PC-3 (cell line): ENCODE results near the gene BRAT1. TPM values are rescaled to one million over a fixed set of nuclear protein-coding genes. Genes with fewer than 3 reads are reported as not detected.

Experiments used
- ATAC-seq: fragments of 200-7000 bp; cut with Tn5 transposase; 2 replicates; pipeline ENCODE4 v1.9.1; 2020; ENCODE audit warnings: mild to moderate bottlenecking, moderate library complexity
- BruUV-seq: library from RNA; stranded (reverse); fragments of 400-500 nt; replicated peaks from 2 replicates; lab custom pipeline; 2021; lab: Mats Ljungman, UMichigan
- CTCF ChIA-PET: fragments of 300-600 bp; sonication (Branson Sonifier 250); formaldehyde crosslinking; loops from one replicate; lab custom pipeline; 2022; ENCODE audit warnings: antibody characterized with exemption; lab: Charles Lee
- POLR2A ChIA-PET: fragments of 300-600 bp; sonication (Branson Sonifier 250); formaldehyde crosslinking; loops from one replicate; lab custom pipeline; 2022; ENCODE audit warnings: antibody characterized with exemption; ENCODE audit not compliant: unreplicated experiment; lab: Charles Lee
- DNase-seq: peaks from one replicate; pipeline ENCODE4 v3.0.0-alpha.2; 2015
- H2AFZ ChIP-seq: fragments of 300-600 bp; sonication (generic); 2 replicates; pipeline ENCODE4 v1.6.0; 2016; ENCODE audit warnings: antibody characterized with exemption, low read length
- H3F3A ChIP-seq: fragments of 300-600 bp; sonication (generic); one replicate; pipeline ENCODE4 v1.6.0; 2017; ENCODE audit warnings: antibody characterized with exemption, low read length, control low read depth, mild to moderate bottlenecking; ENCODE audit not compliant: unreplicated experiment
- H3K27ac ChIP-seq: fragments of 300-600 bp; sonication (generic); 2 replicates; pipeline ENCODE4 v1.5.1; 2016; ENCODE audit warnings: mild to moderate bottlenecking, low read length
- H3K27me3 ChIP-seq: fragments of 300-600 bp; sonication (generic); 2 replicates; pipeline ENCODE4 v1.6.1; 2016; ENCODE audit warnings: low read length, mixed read lengths
- H3K36me3 ChIP-seq: fragments of 300-600 bp; sonication (generic); 2 replicates; pipeline ENCODE4 v1.6.1; 2016; ENCODE audit warnings: low read depth, mixed run types, low read length, mixed read lengths
- H3K4me1 ChIP-seq: fragments of 300-600 bp; sonication (generic); 2 replicates; pipeline ENCODE4 v1.5.1; 2016; ENCODE audit warnings: low read length; ENCODE audit not compliant: insufficient read depth
- H3K4me2 ChIP-seq: fragments of 300-600 bp; sonication (generic); 2 replicates; pipeline ENCODE4 v1.6.0; 2016; ENCODE audit warnings: low read length
- H3K4me3 ChIP-seq: fragments of 300-600 bp; sonication (generic); 2 replicates; pipeline ENCODE4 v1.5.1; 2016; ENCODE audit warnings: mild to moderate bottlenecking, low read length, mixed read lengths
- H3K79me2 ChIP-seq: fragments of 300-600 bp; sonication (generic); 2 replicates; pipeline ENCODE4 v1.6.1; 2017; ENCODE audit warnings: low read length, mixed read lengths
- H3K9ac ChIP-seq: fragments of 300-600 bp; sonication (generic); 2 replicates; pipeline ENCODE4 v1.6.0; 2016; ENCODE audit warnings: mild to moderate bottlenecking, low read length
- H3K9me2 ChIP-seq: fragments of 300-600 bp; sonication (generic); replicated peaks from 2 replicates; pipeline ENCODE4 v1.6.1; 2016; ENCODE audit warnings: mixed run types, low read length, mixed read lengths
- H3K9me3 ChIP-seq: fragments of 300-600 bp; sonication (generic); 2 replicates; pipeline ENCODE4 v1.6.1; 2016; ENCODE audit warnings: low read length, mixed read lengths
- H4K20me1 ChIP-seq: fragments of 300-600 bp; sonication (generic); 2 replicates; pipeline ENCODE4 v1.6.1; 2016; ENCODE audit warnings: low read length, mixed read lengths
- CTCF ChIP-seq: fragments of 300-600 bp; sonication (generic); conservative IDR thresholded peaks from 2 replicates; pipeline ENCODE4 v1.5.1; 2017; ENCODE audit warnings: antibody characterized with exemption, low read depth, mild to moderate bottlenecking, low read length
- EZH2 ChIP-seq: fragments of 300-600 bp; sonication (generic); IDR thresholded peaks from one replicate; pipeline ENCODE4 v1.6.1; 2017; ENCODE audit warnings: antibody characterized with exemption, mild to moderate bottlenecking, low read length; ENCODE audit not compliant: unreplicated experiment
- EZH2phosphoT487 ChIP-seq: fragments of 300-600 bp; sonication (generic); IDR thresholded peaks from 2 replicates; pipeline ENCODE4 v1.6.1; 2018; ENCODE audit warnings: mild to moderate bottlenecking, antibody characterized with exemption, low read length, borderline replicate concordance
- intact Hi-C: fragments of 100-400 bp; cut with micrococcal nuclease; formaldehyde crosslinking; loops from 2 replicates; pipeline ENCODE4 v1.9.0; 2023
- total RNA-seq: library from RNA; depleted of rRNA; stranded (reverse); fragments of >200 nt; gene quantifications from 2 replicates; pipeline ENCODE4 v1.2.3, GENCODE V29; 2014

Gene BRAT1
- total RNA-seq, 1 experiment from 2014 or later: 65.2 TPM

DNA sequence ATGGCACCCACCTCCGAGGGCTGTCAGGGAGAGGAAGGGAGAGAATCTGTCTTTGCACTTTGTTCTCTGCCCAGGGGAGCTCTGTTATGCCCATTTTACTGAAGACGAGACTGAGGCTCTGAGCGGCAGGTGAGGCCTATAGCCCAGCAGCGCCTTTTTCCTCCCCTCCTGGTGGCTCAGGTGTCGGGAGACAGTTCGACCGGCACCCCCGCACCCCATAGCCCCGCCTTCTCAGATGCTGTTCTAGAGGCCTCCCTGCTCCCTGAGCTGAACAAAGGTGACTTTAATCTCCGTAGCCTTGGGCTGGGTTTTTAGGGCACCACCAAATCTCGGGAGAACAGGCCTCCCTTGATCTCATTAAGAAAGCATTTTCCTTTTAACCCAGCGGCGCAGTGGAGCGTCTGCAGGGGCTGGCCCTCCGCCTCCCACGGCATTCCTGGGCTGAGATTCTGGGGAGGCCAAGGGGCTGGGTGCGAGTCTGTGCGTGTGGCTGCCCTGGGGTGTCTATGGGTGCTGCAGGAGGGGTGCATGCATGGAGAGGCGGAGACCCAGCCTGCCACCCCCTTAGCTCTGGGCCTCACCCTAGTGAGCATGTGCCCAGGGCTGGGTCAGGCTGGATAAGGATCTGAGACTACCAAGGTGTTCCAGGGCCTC is 32.4 kb downstream of the BRAT1 start:
- BruUV-seq: no TSS peak
- H3K4me1 ChIP-seq: peaks cover 54% of the 10 kb centered on the region
- peak overlapping the region; percentile 97 for H3K4me2 ChIP-seq
- H4K20me1 ChIP-seq: no peaks in the 10 kb centered on the region
- H3K9ac ChIP-seq: no peak overlapping the region
- no peaks in the 10 kb centered on the region for H3F3A ChIP-seq
- no peaks in the 10 kb centered on the region for H3K36me3 ChIP-seq
- no peaks in the 10 kb centered on the region for H3K9me2 ChIP-seq
- DNase-seq: peak; percentile 37
- no peaks in the 10 kb centered on the region for H3K27me3 ChIP-seq
- no peak overlapping the region for H2AFZ ChIP-seq
- TF ChIP-seq EZH2phosphoT487 (no peak), CTCF (no peak), EZH2 (no peak)
- CTCF ChIA-PET: interaction anchor here (1.2 kb wide), 1 partner anchor 10 kb away, joined by 3 read pairs; no protein-coding TSS in a partner anchor
- POLR2A ChIA-PET: no interaction called here
- intact Hi-C loops: no loop called here
- H3K79me2 ChIP-seq: peaks cover 8% of the 10 kb centered on the region; the same call in 1 of the 2 replicates
- no peaks in the 10 kb centered on the region for H3K9me3 ChIP-seq
- no peak for ATAC-seq
- no peak overlapping the region; the same call in 1 of the 2 replicates for H3K27ac ChIP-seq
- no peak overlapping the region for H3K4me3 ChIP-seq

DNA sequence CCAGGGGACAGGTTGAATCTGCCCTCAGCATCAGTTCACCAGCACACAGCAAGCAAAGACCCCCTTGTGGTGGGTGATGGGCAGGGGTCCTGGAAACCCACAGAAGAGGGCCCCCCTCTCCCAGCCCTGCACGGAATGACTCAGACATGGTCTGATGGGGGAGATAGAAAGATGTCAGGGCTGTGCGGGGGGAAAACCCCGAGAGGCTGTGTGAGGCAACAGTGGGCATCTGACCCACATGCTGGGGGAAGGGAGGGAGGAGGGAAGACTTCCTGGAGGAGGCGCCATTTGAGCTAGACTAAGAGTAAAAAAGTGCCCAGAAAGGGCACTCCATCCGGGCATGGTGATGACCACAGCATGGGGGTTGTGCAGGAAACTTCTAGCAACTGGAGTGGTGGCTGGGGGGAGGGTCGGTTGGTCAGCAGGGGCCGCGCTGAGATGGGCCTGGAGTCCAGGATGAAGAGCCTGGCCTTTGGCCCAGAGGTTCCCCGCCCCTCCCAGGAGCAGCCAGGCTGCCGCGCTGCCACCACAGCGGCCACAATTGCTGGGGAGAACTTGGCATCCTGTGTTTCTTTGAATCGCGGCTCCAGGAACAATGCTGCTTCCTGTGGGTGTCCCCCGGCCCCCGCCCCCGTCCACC is 33.3 kb downstream of the BRAT1 start:
- Histone ChIP-seq H2AFZ (no peak overlapping the region), H3K9ac (no peak overlapping the region), H3K4me3 (no peak overlapping the region), H3K79me2 (peaks cover 8% of the 10 kb centered on the region; the same call in 1 of the 2 replicates), H3F3A (no peaks in the 10 kb centered on the region), H3K4me1 (peaks cover 52% of the 10 kb centered on the region), H3K27me3 (no peaks in the 10 kb centered on the region), H3K36me3 (no peaks in the 10 kb centered on the region), H3K9me2 (no peaks in the 10 kb centered on the region), H4K20me1 (no peaks in the 10 kb centered on the region), H3K4me2 (peak overlapping the region; percentile 97), H3K27ac (no peak overlapping the region), H3K9me3 (no peaks in the 10 kb centered on the region)
- intact Hi-C loops: no loop called here
- peak; percentile 21; the same call in 1 of the 2 replicates for TF ChIP-seq CTCF
- TF ChIP-seq EZH2phosphoT487: no peak
- BruUV-seq: no TSS peak
- POLR2A ChIA-PET: no interaction called here
- DNase-seq (peak; percentile 32), ATAC-seq (no peak)
- CTCF ChIA-PET: no interaction called here

DNA sequence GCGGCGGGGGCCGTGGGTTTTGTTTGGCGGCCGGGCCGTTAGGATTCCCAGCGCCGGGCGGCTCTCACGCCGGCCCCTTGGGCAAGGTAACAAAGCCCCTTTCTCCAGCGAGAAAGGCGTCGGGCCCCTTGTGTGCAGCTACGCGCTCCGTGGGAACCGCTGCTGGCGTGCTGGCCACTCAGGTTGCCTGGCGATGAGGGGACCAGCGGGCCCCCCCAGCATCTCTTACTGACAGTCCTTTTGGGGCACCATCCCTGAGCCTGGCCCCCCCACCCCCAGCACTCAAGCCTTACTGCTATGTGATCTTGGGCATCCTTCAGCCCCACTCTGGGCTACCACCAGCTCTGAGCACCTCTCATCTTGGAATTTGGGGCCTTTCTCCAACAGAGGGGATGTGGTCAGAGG is 34.0 kb downstream of the BRAT1 start:
- H3K9ac ChIP-seq: no peak overlapping the region

More for the DNA sequence above, 34.0 kb downstream of the BRAT1 start:
- intact Hi-C loops: no loop called here
- no peaks in the 10 kb centered on the region for H3F3A ChIP-seq
- no peak overlapping the region for H3K27ac ChIP-seq
- H3K36me3 ChIP-seq: no peaks in the 10 kb centered on the region
- BruUV-seq: no TSS peak
- no peaks in the 10 kb centered on the region for H3K9me3 ChIP-seq
- DNase-seq (no peak), ATAC-seq (no peak)
- TF ChIP-seq EZH2 (no peak), CTCF (no peak), EZH2phosphoT487 (no peak)
- H3K9me2 ChIP-seq: no peaks in the 10 kb centered on the region
- H3K4me2 ChIP-seq: peak overlapping the region; percentile 97
- ChIA-PET POLR2A (no interaction called here), CTCF (no interaction called here)
- H3K79me2 ChIP-seq: peaks cover 8% of the 10 kb centered on the region; the same call in 1 of the 2 replicates
- H3K4me3 ChIP-seq: peak overlapping the region; percentile 68; the same call in 1 of the 2 replicates
- no peak overlapping the region for H2AFZ ChIP-seq
- peaks cover 54% of the 10 kb centered on the region for H3K4me1 ChIP-seq
- no peaks in the 10 kb centered on the region for H4K20me1 ChIP-seq
- H3K27me3 ChIP-seq: no peaks in the 10 kb centered on the region
